Glomerular endothelial cell (primary cell): ENCODE measurements around the gene OR51E1. TPM values are rescaled to one million over a fixed set of nuclear protein-coding genes. Genes with fewer than 3 reads are reported as not detected.

ENCODE experiments used
- DNase-seq: peaks from one replicate; pipeline ENCODE4 v3.0.0-alpha.2; 2011; ENCODE audit warnings: low read depth, low spot score; ENCODE audit errors: extremely low read depth
- total RNA-seq: library from RNA; depleted of rRNA; stranded (reverse); fragments of >200 nt; gene quantifications from 2 replicates; pipeline ENCODE4 v1.2.3, GENCODE V29; 2015

The OR51E1 gene
- total RNA-seq, 1 donor from 2014 or later: not detected

- DNase-seq: no peak
Observed at GRCh38 chr11:4645974-4646373, 2.2 kb downstream of the OR51E1 start.

- no peak for DNase-seq
Observed at GRCh38 chr11:4647766-4648165, 4.0 kb downstream of the OR51E1 start.

GRCh38 chr11:4654635-4655369 is 11.0 kb downstream of the OR51E1 start:
- no peak for DNase-seq

- no peak for DNase-seq
Observed at GRCh38 chr11:4658629-4659445, 15.1 kb downstream of the OR51E1 start.

- DNase-seq: no peak
Observed at GRCh38 chr11:4662876-4663275, 19.1 kb downstream of the OR51E1 start.

GRCh38 chr11:4664183-4664582 is 20.4 kb downstream of the OR51E1 start:
- no peak for DNase-seq

GRCh38 chr11:4664786-4665185 is 21.0 kb downstream of the OR51E1 start:
- no peak for DNase-seq

- no peak for DNase-seq
Observed at GRCh38 chr11:4665424-4665823, 21.6 kb downstream of the OR51E1 start.

GRCh38 chr11:4671741-4672140 is 28.0 kb downstream of the OR51E1 start:
- DNase-seq: no peak

GRCh38 chr11:4672470-4672869 is 28.7 kb downstream of the OR51E1 start:
- DNase-seq: no peak

GRCh38 chr11:4673781-4674180 is 30.0 kb downstream of the OR51E1 start:
- no peak for DNase-seq

- no peak for DNase-seq
Observed at GRCh38 chr11:4677948-4678347, 34.2 kb downstream of the OR51E1 start.

- DNase-seq: no peak
Observed at GRCh38 chr11:4680341-4680740, 36.6 kb downstream of the OR51E1 start.

GRCh38 chr11:4682623-4683419 is 39.0 kb downstream of the OR51E1 start:
- no peak for DNase-seq

- no peak for DNase-seq
Observed at GRCh38 chr11:4684631-4685285, 41.0 kb downstream of the OR51E1 start.

- no peak for DNase-seq
Observed at GRCh38 chr11:4695442-4695841, 51.7 kb downstream of the OR51E1 start.

- no peak for DNase-seq
Observed at GRCh38 chr11:4697585-4697984, 53.8 kb downstream of the OR51E1 start, which contains the start of gene OR51E2. Gene OR51E2 (minus strand): TSS chr11:4697853. CDS start chr11:4682711, 15,142 bp downstream.

GRCh38 chr11:4699697-4700435 is 56.1 kb downstream of the OR51E1 start:
- DNase-seq: no peak

- no peak for DNase-seq
Observed at GRCh38 chr11:4700436-4700820, 56.6 kb downstream of the OR51E1 start.
